ENCODE data around the gene NINJ1. TPM values are rescaled to one million over a fixed set of nuclear protein-coding genes. Genes with fewer than 3 reads are reported as not detected.
A peak's percentile ranks its signal among the peaks of the same experiment; 100 is the strongest.

Gene NINJ1
- total and polyA plus RNA-seq, 2 of the 13 experiments (the other 11 are each of a cell fraction or from before 2014, with no cell fraction given) = 81.2 to 92.1 TPM

GRCh38 chr9:93096131-93096802 is 37.8 kb downstream of the NINJ1 start, which contains the start of gene CARD19 (continued):
- no peak for TF ChIP-seq SNAPC4 (CRISPR knock-in tag; IDR thresholded peaks at IDR 0.05)
- TF ChIP-seq ZNF713 (CRISPR knock-in tag; IDR thresholded peaks at IDR 0.05) = 0 out of 2 replicates have a peak, but pooled peaks have one; percentile 84
- peak; percentile 37; the same call in 1 of the 2 replicates for TF ChIP-seq DR1 (CRISPR knock-in tag; IDR thresholded peaks at IDR 0.05)
- TF ChIP-seq ZNF335 (CRISPR knock-in tag; IDR thresholded peaks at IDR 0.05) = no peak
- TF ChIP-seq ZBTB34 (CRISPR knock-in tag; IDR thresholded peaks at IDR 0.05) = no peak
- TF ChIP-seq MAZ (IDR thresholded peaks at IDR 0.05; ENCODE audit: borderline replicate concordance, low read depth, low read length) = peak; percentile 29; the same call in 1 of the 2 replicates
- no peak; the same call in 1 of the 2 replicates for TF ChIP-seq MAZ (CRISPR knock-in tag; IDR thresholded peaks at IDR 0.05; ENCODE audit: low read depth)
- no peak for TF ChIP-seq ZFP62 (CRISPR knock-in tag; IDR thresholded peaks at IDR 0.05)
- no peak for TF ChIP-seq SATB2 (CRISPR knock-in tag; IDR thresholded peaks at IDR 0.05)
- TF ChIP-seq ZNF619 (CRISPR knock-in tag; IDR thresholded peaks at IDR 0.05) = 0 out of 2 replicates have a peak, but pooled peaks have one; percentile 31
- TF ChIP-seq MXI1 (IDR thresholded peaks at IDR 0.05; ENCODE audit: borderline replicate concordance, low read depth, low read length) = peak; percentile 55; the same call in 1 of the 3 replicates
- no peak for TF ChIP-seq ISL2 (CRISPR knock-in tag; IDR thresholded peaks at IDR 0.05)
- TF ChIP-seq NFKBIZ (CRISPR knock-in tag; IDR thresholded peaks at IDR 0.05) = no peak
- peak; percentile 55 for TF ChIP-seq ZBTB2 (CRISPR knock-in tag; IDR thresholded peaks at IDR 0.05; ENCODE audit: low read depth)
- no peak for TF ChIP-seq ZFP82 (CRISPR knock-in tag; IDR thresholded peaks at IDR 0.05; ENCODE audit: borderline replicate concordance)
- TF ChIP-seq, protein P1, sequence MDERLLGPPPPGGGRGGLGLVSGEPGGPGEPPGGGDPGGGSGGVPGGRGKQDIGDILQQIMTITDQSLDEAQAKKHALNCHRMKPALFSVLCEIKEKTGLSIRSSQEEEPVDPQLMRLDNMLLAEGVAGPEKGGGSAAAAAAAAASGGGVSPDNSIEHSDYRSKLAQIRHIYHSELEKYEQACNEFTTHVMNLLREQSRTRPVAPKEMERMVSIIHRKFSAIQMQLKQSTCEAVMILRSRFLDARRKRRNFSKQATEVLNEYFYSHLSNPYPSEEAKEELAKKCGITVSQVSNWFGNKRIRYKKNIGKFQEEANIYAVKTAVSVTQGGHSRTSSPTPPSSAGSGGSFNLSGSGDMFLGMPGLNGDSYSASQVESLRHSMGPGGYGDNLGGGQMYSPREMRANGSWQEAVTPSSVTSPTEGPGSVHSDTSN (CRISPR knock-in tag; IDR thresholded peaks at IDR 0.05) = no peak
- no peak; the same call in 1 of the 2 replicates for TF ChIP-seq IRF2 (CRISPR knock-in tag; IDR thresholded peaks at IDR 0.05)
- TF ChIP-seq ZNF83 (CRISPR knock-in tag; IDR thresholded peaks at IDR 0.05; ENCODE audit: borderline replicate concordance) = no peak
- 0 out of 2 replicates have a peak, but pooled peaks have one; percentile 21 for TF ChIP-seq GATA4 (IDR thresholded peaks at IDR 0.05; ENCODE audit: borderline replicate concordance, low read depth)
- TF ChIP-seq ZFX (CRISPR knock-in tag; IDR thresholded peaks at IDR 0.05; ENCODE audit: low read depth) = peak; percentile 83
- TF ChIP-seq HNF4G (IDR thresholded peaks at IDR 0.05; ENCODE audit: borderline replicate concordance, low read depth, low read length) = no peak
- TF ChIP-seq HNF4G (CRISPR knock-in tag; IDR thresholded peaks at IDR 0.05; ENCODE audit: borderline replicate concordance, low read depth) = 0 out of 2 replicates have a peak, but pooled peaks have one; percentile 56
